ENCODE results near the gene GGA1. TPM values are rescaled to one million over a fixed set of nuclear protein-coding genes. Genes with fewer than 3 reads are reported as not detected.

GGA1 gene
- total RNA-seq, 2 experiments from 2014 or later: 59.7 to 62.8 TPM

DNA sequence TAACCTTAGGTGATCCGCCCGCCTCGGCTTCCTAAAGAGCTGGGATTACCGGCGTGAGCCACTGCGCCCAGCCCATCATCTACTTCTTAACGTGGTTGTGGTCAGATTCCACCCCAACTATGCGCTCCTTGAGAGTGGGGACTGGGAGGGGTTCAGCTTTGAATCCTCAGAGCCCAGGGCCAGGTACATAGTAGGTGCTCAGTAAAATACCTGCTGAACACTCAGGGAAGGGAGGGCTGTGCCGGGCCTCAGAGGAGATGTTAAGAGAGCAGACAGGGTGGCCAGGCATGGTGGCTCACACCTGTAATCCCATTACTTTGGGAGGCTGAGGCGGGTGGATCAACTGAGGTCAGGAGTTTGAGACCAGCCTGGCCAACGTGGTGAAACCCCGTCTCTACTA is 65.6 kb downstream of the GGA1 start:
- intact Hi-C loops (cut with micrococcal nuclease): no loop called here
- Mint-ChIP-seq H3K27ac (peak overlapping the region; percentile 55), H3K4me3 (peak overlapping the region; percentile 8)

DNA sequence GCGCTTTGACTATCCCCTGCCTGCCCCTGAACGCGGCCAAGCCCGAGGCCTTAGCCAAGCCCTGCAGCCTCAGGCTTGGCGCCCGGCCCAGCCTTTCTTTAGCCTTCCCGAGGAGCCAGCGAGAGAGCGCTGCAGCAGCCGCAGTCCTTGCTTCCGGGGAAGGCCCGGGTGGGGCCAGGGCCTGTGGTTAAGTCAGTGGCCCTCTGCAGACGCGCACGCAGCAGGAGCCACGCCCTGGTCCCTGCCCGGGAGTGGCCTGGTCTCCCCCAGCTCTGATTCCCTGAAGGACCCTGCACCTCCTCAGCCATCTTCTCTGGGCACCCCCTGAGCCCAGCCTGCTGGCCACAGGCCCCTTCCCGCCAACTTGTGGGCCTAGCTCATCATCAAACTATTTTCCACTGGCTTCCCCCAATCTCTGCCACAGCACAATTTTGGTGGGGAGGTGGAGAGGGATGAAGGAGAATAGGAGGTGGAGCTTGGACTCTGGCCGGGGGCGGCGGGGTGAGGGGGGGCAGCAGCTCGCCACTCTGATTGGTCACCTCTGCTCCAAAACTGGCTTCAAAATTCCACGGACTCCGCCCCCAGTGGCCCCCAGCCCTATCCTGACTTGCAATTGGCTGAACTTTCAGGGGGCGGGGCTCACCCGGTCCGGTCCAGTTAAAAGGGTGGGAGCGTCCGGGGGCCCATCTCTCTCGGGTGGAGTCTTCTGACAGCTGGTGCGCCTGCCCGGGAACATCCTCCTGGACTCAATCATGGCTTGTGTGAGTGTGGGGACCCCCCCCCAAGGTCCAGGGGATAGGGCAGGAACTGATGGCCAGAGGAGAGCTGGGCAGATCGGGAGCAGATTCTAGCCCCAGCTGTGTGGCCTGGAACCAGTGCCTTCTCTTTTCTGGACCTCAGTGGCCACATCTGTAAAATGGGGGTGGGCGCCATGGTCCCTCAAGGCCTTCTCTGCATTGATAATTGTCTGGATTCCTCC is 66.6 kb downstream of the GGA1 start, which contains the start of gene LGALS1:
Gene LGALS1, plus strand, starts transcription at position 686 of the 979 bp plus-strand sequence. Its CDS starts 67 bp downstream, at position 753.
- Mint-ChIP-seq H3K27ac (peak within 1 kb of the TSS; percentile 93), H3K27me3 (no peaks in the 10 kb centered on the region), H3K4me1 (ENCODE audit: low read depth) (peaks cover 66% of the 10 kb centered on the region), H3K36me3 (ENCODE audit: low read depth) (peaks cover 4% of the 10 kb centered on the region), H3K9me3 (no peaks in the 10 kb centered on the region), H3K4me3 (peak within 1 kb of the TSS; percentile 77)
- ATAC-seq (peak; percentile 43), DNase-seq (peak; percentile 84)
- TF ChIP-seq, protein P1, sequence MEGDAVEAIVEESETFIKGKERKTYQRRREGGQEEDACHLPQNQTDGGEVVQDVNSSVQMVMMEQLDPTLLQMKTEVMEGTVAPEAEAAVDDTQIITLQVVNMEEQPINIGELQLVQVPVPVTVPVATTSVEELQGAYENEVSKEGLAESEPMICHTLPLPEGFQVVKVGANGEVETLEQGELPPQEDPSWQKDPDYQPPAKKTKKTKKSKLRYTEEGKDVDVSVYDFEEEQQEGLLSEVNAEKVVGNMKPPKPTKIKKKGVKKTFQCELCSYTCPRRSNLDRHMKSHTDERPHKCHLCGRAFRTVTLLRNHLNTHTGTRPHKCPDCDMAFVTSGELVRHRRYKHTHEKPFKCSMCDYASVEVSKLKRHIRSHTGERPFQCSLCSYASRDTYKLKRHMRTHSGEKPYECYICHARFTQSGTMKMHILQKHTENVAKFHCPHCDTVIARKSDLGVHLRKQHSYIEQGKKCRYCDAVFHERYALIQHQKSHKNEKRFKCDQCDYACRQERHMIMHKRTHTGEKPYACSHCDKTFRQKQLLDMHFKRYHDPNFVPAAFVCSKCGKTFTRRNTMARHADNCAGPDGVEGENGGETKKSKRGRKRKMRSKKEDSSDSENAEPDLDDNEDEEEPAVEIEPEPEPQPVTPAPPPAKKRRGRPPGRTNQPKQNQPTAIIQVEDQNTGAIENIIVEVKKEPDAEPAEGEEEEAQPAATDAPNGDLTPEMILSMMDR (IDR thresholded peaks at IDR 0.05): no peak
- ChIA-PET CTCF (interaction anchor here (0.9 to 68.1 kb wide), 8 partner anchors 14 to 143 kb away, joined by 3 to 1770 read pairs (median 4); partner anchors contain the start of genes GGA1, PDXP and SH3BP1), POLR2A (interaction anchor here (0.5 to 8.2 kb wide), 13 partner anchors 8 to 1240 kb away, joined by 3 to 49 read pairs (median 5); partner anchors contain the start of genes GGA1, NOL12, PDXP and SH3BP1)
- intact Hi-C loops (cut with micrococcal nuclease): loop anchor here (5.0 kb wide), 1 partner anchor 38 kb away; the partner anchor contains the start of gene SH3BP1

More for the DNA sequence above, 65.6 kb downstream of the GGA1 start:
- Mint-ChIP-seq H3K4me1 (ENCODE audit: low read depth) (peaks cover 66% of the 10 kb centered on the region), H3K9me3 (no peaks in the 10 kb centered on the region), H3K36me3 (ENCODE audit: low read depth) (peaks cover 6% of the 10 kb centered on the region), H3K27me3 (no peaks in the 10 kb centered on the region)
- DNase-seq: no peak
- no peak for ATAC-seq
- TF ChIP-seq, protein P1 (IDR thresholded peaks at IDR 0.05): no peak
- ChIA-PET POLR2A (interaction anchor here (0.6 to 8.2 kb wide), 7 partner anchors 13 to 192 kb away, joined by 3 to 49 read pairs (median 5); partner anchors contain the start of genes GGA1, NOL12, PDXP and SH3BP1), CTCF (interaction anchor here (1.4 to 68.1 kb wide), 4 partner anchors 13 to 82 kb away, joined by 4 to 1770 read pairs (median 5); partner anchors contain the start of genes GGA1, PDXP and SH3BP1)

DNA sequence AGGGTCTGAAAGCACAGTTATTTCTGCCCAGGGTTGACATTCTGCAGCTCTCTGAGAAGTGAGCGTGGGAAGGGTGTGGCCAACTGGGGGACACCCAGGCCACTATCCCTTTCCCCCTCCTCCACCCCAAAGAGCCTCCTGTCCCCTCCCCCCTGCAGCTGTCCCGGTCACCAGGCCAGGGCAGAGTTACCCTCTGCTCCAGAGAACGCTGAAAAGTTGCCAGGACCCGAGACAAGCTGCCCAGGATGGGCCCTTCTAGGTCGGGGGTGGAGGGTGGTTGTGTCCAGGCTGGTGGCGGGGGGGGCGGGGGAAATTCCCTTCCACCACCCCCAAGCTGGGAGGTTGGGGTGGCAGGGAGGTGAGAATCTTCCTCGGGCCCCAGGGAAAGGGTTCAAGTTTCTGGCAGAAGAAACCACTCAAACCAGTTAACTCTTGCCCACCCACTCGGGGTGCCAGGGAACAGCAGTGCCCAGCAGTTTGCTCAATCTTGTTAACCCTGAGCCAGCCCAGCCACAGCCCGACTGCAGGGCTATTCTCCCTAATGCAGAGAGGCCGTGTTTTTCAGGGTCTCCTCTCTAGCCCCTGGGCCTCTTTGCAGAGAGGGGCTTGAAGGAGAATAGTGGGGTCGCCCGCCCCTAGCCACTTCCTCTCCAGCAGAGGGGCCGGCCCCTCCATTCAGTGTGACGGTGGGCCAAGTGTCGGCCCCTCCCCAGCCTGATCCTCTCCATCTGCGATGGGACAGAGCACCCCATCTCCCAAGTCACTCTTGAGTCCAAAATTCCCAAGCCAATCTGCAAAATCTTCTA is 67.5 kb downstream of the GGA1 start:
- H3K36me3 Mint-ChIP-seq (ENCODE audit: low read depth): peaks cover 4% of the 10 kb centered on the region
- ATAC-seq (peak; percentile 0), DNase-seq (peak; percentile 58)
- CTCF ChIA-PET: interaction anchor here (0.9 to 68.1 kb wide), 6 partner anchors 15 to 142 kb away, joined by 3 to 1770 read pairs (median 5); partner anchors contain the start of genes GGA1, PDXP and SH3BP1
- intact Hi-C loops (cut with micrococcal nuclease): loop anchor here (5.0 kb wide), 1 partner anchor 39 kb away; the partner anchor contains the start of gene SH3BP1
- no peaks in the 10 kb centered on the region for H3K27me3 Mint-ChIP-seq
- peak overlapping the region; percentile 77 for H3K4me3 Mint-ChIP-seq
- peak overlapping the region; percentile 93 for H3K27ac Mint-ChIP-seq
- H3K4me1 Mint-ChIP-seq (ENCODE audit: low read depth): peaks cover 68% of the 10 kb centered on the region
- TF ChIP-seq, protein P1 (IDR thresholded peaks at IDR 0.05): no peak
- H3K9me3 Mint-ChIP-seq: no peaks in the 10 kb centered on the region
- POLR2A ChIA-PET: interaction anchor here (0.6 to 8.2 kb wide), 16 partner anchors 9 to 272 kb away, joined by 3 to 49 read pairs (median 5); partner anchors contain the start of genes GGA1, NOL12 and PDXP

DNA sequence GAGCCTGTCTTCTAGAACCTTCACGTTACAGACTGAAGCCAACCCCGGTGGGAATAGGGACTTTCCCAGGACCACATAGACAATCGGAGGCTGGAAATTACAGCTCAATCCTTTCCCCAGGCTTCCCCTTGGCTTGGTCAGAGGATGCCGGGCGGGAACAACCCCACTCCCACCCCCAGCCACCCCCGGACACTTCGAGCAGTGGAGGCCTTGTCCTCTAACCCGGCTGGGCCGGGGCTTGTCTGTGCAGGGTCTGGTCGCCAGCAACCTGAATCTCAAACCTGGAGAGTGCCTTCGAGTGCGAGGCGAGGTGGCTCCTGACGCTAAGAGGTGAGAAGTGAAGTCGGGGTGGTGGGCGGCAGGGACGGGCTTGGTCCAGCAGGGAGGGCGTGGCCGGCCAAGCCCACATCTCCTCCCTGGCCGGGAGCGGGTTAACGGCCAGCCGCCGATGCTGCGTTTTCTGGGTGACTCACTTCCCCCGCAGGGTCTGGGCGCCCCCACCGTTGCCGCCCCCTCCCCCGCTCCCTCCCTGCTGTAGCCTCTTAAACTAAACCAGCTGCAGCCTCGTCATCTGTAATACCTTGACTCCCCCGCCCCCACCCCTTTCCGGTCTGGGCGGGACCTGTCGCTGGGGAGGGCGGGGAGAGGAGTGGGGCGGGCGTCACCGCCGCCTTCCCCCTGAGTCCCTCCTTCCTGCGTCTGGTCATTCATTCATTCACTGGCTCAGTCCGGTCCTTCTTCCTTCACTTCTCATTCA is 68.3 kb downstream of the GGA1 start:
- TF ChIP-seq, protein P1 (IDR thresholded peaks at IDR 0.05): no peak
- Mint-ChIP-seq H3K4me3 (peak overlapping the region; percentile 77), H3K4me1 (ENCODE audit: low read depth) (peaks cover 70% of the 10 kb centered on the region), H3K27me3 (no peaks in the 10 kb centered on the region), H3K9me3 (no peaks in the 10 kb centered on the region), H3K36me3 (ENCODE audit: low read depth) (peaks cover 4% of the 10 kb centered on the region), H3K27ac (peak overlapping the region; percentile 93)
- intact Hi-C loops (cut with micrococcal nuclease): loop anchor here (5.0 kb wide), 1 partner anchor 40 kb away; the partner anchor contains the start of gene SH3BP1
- peak; percentile 98 for DNase-seq
- ATAC-seq: peak; percentile 84
- ChIA-PET POLR2A (interaction anchor here (0.6 to 8.2 kb wide), 14 partner anchors 10 to 271 kb away, joined by 3 to 49 read pairs (median 4); partner anchors contain the start of genes GGA1, NOL12 and PDXP), CTCF (interaction anchor here (1.7 to 68.1 kb wide), 3 partner anchors 15 to 52 kb away, joined by 5 to 1770 read pairs (median 9); partner anchors contain the start of genes GGA1, PDXP and SH3BP1)
